Mucosa of stomach (tissue), 1 donor: ENCODE measurements around the gene HAUS1.
"Not testable (repeated sequence)": the region's sequence is repeated elsewhere in the genome, so short reads cannot be mapped to it uniquely, and the experiment has no call there.

ENCODE experiments used
- H3K27me3 ChIP-seq: one replicate; pipeline ENCODE4 v1.7.0; 2013; ENCODE audit warnings: mild to moderate bottlenecking, low read length; ENCODE audit not compliant: control insufficient read depth, insufficient read depth
- H3K36me3 ChIP-seq: one replicate; pipeline ENCODE4 v1.7.0; 2013; ENCODE audit warnings: low read length; ENCODE audit not compliant: control insufficient read depth, insufficient read depth
- H3K4me1 ChIP-seq: one replicate; pipeline ENCODE4 v1.7.0; 2013; ENCODE audit warnings: mild to moderate bottlenecking, low read length; ENCODE audit not compliant: control insufficient read depth, insufficient read depth
- H3K4me3 ChIP-seq: one replicate; pipeline ENCODE4 v1.7.0; 2013; ENCODE audit warnings: low read length
- H3K9ac ChIP-seq: one replicate; pipeline ENCODE4 v1.7.0; 2013; ENCODE audit warnings: mild to moderate bottlenecking, low read length, moderate library complexity
- H3K9me3 ChIP-seq: one replicate; pipeline ENCODE4 v1.7.0; 2013; ENCODE audit warnings: mild to moderate bottlenecking, low read length, moderate library complexity; ENCODE audit not compliant: control insufficient read depth
- donor health status: Pancreatic carcinoma.

The HAUS1 gene

DNA sequence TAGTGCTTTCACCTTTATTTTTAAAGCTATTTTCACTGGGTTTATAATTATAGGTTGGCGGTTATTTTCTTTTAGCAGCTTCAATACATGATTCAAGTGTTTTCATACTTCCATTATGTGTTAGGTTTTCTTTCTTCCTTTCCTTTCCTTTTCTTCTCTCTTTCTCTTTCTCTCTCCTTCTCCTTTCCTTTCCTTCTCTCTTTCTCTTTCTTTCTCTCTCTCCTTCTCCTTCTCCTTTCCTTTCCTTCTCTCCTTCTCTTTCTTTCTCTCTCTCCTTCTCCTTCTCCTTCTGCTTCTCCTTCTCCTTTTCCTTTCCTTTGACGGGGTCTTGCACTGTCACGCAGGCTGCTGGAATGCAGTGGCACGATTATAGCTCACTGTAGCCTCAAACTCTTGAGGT lies 36.0 kb downstream of the HAUS1 start:
- no peaks in the 10 kb centered on the region for H3K9me3 ChIP-seq
- H3K4me1 ChIP-seq, result no peaks in the 10 kb centered on the region
- no peaks in the 10 kb centered on the region for H3K27me3 ChIP-seq
- H3K36me3 ChIP-seq, result no peaks in the 10 kb centered on the region
- H3K4me3 ChIP-seq, result no peak overlapping the region
- H3K9ac ChIP-seq, result no peak overlapping the region

GRCh38 chr18:46141199-46141598 lies 37.0 kb downstream of the HAUS1 start:
- Histone ChIP-seq H3K36me3 (no peaks in the 10 kb centered on the region), H3K9ac (no peak overlapping the region), H3K9me3 (no peaks in the 10 kb centered on the region), H3K4me3 (no peak overlapping the region), H3K27me3 (no peaks in the 10 kb centered on the region), H3K4me1 (no peaks in the 10 kb centered on the region)

DNA sequence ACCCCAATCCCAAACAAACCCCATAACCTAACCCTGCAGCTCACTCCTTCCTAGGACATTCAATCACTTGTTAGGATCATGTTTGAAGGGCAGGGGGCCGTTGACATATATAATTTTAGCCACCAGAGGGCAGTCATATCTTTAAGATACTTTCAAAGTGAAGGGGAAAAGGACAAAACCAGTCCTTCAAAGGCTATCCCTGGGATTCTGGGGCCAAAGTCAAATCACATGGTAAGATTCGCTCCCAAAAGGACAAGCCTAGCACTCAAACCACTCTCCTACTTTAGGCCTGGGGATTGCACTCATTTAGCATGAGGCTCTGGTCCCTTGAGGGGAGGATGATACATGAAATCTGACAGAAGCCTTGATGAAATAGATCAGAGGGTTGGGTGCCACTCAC lies 44.6 kb downstream of the HAUS1 start:
- no peaks in the 10 kb centered on the region for H3K36me3 ChIP-seq
- peaks cover 14% of the 10 kb centered on the region for H3K4me1 ChIP-seq
- H3K27me3 ChIP-seq, result no peaks in the 10 kb centered on the region
- no peak overlapping the region for H3K4me3 ChIP-seq
- no peaks in the 10 kb centered on the region for H3K9me3 ChIP-seq
- H3K9ac ChIP-seq, result no peak overlapping the region

GRCh38 chr18:46152436-46152807 lies 48.2 kb downstream of the HAUS1 start:
- no peak overlapping the region for H3K9ac ChIP-seq
- H3K36me3 ChIP-seq, result no peaks in the 10 kb centered on the region
- peaks cover 14% of the 10 kb centered on the region for H3K4me1 ChIP-seq
- no peak overlapping the region for H3K4me3 ChIP-seq
- no peaks in the 10 kb centered on the region for H3K9me3 ChIP-seq
- H3K27me3 ChIP-seq, result no peaks in the 10 kb centered on the region

- no peaks in the 10 kb centered on the region for H3K36me3 ChIP-seq
- H3K9me3 ChIP-seq, result no peaks in the 10 kb centered on the region
- peaks cover 14% of the 10 kb centered on the region for H3K4me1 ChIP-seq
- no peak overlapping the region for H3K4me3 ChIP-seq
- no peaks in the 10 kb centered on the region for H3K27me3 ChIP-seq
- no peak overlapping the region for H3K9ac ChIP-seq
These were observed 48.8 kb downstream of the HAUS1 start for GRCh38 chr18:46152808-46153617.

DNA sequence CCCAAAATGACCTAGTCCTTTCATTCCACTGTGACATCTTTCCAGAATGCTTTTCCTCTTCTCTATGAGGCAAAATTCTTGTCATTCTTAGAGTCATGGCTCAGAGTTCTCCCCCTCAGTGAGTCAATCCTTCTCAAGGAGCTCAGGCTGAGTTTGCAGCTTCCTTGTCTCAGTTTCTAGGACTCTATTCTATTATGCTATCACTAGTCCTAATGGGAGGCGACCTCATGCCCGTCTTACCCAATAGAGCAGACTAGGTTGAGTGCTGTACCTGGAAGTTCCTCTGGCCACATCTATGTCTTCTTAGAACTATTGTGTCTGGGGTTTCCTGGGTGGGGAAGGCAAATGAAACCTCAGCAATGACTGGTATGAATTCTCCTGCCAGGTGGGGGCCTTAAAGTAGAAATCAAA lies 51.5 kb downstream of the HAUS1 start:
- Histone ChIP-seq H3K36me3 (no peaks in the 10 kb centered on the region), H3K27me3 (no peaks in the 10 kb centered on the region), H3K4me1 (peaks cover 16% of the 10 kb centered on the region), H3K4me3 (no peak overlapping the region), H3K9ac (no peak overlapping the region), H3K9me3 (no peaks in the 10 kb centered on the region)

DNA sequence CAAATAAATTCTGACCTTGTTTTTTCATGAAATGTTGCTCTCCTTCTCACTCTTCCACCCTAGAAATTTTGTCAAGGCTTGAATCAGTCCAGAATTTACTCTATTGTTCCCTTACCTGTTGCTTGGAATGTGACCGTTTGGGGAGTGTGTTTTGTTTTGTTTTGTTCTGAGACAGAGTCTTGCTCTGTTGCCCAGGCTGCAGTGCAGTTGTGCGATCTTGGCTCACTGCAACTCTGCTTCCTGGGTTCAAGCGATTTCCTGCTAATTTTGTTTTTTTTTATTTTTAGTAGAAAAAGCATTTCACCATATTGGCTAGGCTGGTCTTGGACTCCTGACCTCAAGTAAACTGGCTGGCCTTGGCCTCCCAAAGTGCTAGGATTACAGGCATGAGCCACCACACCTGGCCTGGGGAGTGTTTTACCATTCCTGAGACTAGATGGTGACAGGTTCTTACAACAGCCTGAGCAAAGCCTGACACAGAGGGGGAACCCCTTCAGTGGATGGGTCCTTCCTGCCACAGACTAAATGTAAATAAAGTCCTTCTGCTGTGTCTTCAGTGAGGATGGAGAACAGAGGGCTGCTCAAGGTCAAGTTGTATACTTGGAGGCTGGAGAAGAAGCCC lies 52.0 kb downstream of the HAUS1 start:
- Histone ChIP-seq H3K27me3 (no peaks in the 10 kb centered on the region), H3K9me3 (no peaks in the 10 kb centered on the region), H3K4me1 (peaks cover 16% of the 10 kb centered on the region), H3K9ac (no peak overlapping the region), H3K36me3 (no peaks in the 10 kb centered on the region), H3K4me3 (no peak overlapping the region)

DNA sequence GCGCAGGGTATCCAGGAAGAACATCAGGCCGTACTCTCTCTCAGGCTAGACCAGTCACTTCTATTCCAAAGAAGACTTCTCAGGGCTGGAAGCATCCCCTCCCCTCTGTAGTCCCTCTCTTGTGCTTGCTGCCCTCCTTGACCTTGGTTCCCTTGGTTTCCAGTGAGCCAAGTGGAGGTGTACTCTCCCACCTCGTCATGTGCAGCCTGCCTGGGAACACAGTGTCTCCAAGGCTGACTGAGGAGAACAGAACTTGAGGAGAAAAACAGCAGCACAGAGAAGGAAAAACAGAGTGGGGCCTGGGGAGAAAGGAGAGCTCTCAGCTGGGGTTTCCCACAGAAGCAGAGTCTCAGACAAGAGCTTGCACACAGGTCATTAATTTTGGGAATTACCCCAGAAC lies 52.7 kb downstream of the HAUS1 start:
- no peak overlapping the region for H3K4me3 ChIP-seq

GRCh38 chr18:46158499-46158898 lies 54.3 kb downstream of the HAUS1 start:
- no peaks in the 10 kb centered on the region for H3K36me3 ChIP-seq
- H3K9ac ChIP-seq, result no peak overlapping the region
- H3K4me1 ChIP-seq, result peaks cover 9% of the 10 kb centered on the region
- H3K27me3 ChIP-seq, result no peaks in the 10 kb centered on the region
- no peaks in the 10 kb centered on the region for H3K9me3 ChIP-seq
- H3K4me3 ChIP-seq, result no peak overlapping the region

More for the DNA sequence above, 52.7 kb downstream of the HAUS1 start:
- Histone ChIP-seq H3K9ac (no peak overlapping the region), H3K36me3 (no peaks in the 10 kb centered on the region), H3K4me1 (peaks cover 16% of the 10 kb centered on the region), H3K9me3 (no peaks in the 10 kb centered on the region), H3K27me3 (no peaks in the 10 kb centered on the region)

DNA sequence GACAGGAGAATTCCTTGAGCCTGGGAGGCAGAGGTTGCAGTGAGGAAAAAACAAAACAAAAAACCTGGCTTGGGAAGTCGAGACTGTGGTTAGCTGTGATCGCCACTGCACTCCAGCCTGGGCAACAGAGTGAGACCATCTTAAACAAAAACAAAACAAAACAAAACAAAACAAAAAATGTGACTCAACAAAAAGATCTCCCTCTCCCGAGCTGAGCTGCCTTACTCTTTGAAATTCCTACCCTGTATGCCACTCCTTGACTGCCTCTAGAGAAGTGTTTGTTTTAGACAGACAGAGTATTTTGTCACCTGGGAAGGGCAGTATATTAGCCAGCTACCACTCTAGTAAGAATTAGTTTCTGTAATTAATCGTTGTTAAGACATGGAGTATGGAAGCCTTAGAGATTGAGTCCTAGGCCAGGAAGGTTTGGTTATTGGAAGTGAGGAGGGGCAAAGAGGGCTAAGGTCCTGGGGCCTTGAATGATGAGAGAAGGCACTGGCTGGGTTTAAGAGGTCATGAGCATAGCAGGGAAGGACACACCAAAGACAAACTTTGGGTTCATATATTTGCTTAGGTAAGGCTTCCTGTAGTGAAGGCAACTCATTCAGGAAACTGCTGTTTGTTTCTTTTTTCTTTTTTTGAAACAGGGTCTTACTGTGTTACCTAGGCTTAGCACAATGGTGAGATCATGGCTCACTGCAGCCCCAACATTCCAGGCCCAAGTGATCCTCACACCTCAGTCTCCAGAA lies 56.0 kb downstream of the HAUS1 start:
- no peak overlapping the region for H3K4me3 ChIP-seq
- peaks cover 9% of the 10 kb centered on the region for H3K4me1 ChIP-seq
- no peaks in the 10 kb centered on the region for H3K36me3 ChIP-seq
- no peaks in the 10 kb centered on the region for H3K27me3 ChIP-seq
- no peak overlapping the region for H3K9ac ChIP-seq
- no peaks in the 10 kb centered on the region for H3K9me3 ChIP-seq

- not testable (repeated sequence) for H3K9ac ChIP-seq, H3K4me1 ChIP-seq, H3K4me3 ChIP-seq, H3K9me3 ChIP-seq, H3K36me3 ChIP-seq, H3K27me3 ChIP-seq
These were observed 56.7 kb downstream of the HAUS1 start for GRCh38 chr18:46160840-46161239.

DNA sequence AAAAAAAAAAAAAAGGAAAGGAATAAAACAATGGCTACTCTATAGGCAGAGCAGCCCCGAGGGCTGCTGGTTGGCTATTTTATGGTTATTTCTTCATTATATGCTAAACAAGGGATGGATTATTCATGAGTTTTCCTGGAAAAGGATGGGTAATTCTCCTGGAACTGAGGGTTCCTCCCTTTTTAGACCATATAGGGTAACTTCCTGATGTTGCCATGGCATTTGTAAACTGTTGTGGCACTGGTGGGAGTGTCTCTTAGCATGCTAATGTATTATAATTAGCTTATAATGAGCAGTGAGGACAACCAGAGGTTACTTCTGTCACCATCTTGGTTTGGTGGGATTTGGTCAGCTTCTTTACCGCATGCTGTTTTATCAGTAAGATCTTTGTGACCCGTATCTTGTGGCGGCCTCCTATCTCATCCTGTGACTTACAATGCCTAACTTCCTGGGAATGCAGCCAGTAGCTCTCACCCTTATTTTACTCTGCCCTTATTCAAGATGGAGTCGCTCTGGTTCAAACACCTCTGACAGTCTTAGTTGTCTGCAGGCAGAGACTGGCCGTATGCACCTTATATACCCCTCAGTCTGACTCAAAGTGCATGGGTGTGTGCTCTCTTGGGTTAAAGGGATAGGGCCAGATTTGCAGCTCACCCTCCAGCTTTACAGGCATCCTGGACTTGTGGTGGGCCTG lies 57.7 kb downstream of the HAUS1 start:
- H3K9me3 ChIP-seq, result no peaks in the 10 kb centered on the region
- no peak overlapping the region for H3K9ac ChIP-seq
- H3K36me3 ChIP-seq, result no peaks in the 10 kb centered on the region
- H3K4me1 ChIP-seq, result peaks cover 9% of the 10 kb centered on the region
- H3K27me3 ChIP-seq, result no peaks in the 10 kb centered on the region
- no peak overlapping the region for H3K4me3 ChIP-seq
